Endothelial cell (in vitro differentiated cells): ENCODE measurements around the gene UBE2A. TPM values are rescaled to one million over a fixed set of nuclear protein-coding genes. Genes with fewer than 3 reads are reported as not detected.

ENCODE experiments used
- DNase-seq: peaks from one replicate; pipeline ENCODE4 v3.0.0; 2021; ENCODE audit warnings: low spot score
- H3K27ac Mint-ChIP-seq: one replicate; pipeline ENCODE4 v1.8.0; 2021; ENCODE audit warnings: mixed read lengths, inconsistent platforms; ENCODE audit not compliant: unreplicated experiment
- H3K27me3 Mint-ChIP-seq: one replicate; pipeline ENCODE4 v1.8.0; 2021; ENCODE audit warnings: mild to moderate bottlenecking, moderate library complexity, mixed read lengths, inconsistent platforms; ENCODE audit not compliant: unreplicated experiment
- H3K36me3 Mint-ChIP-seq: one replicate; pipeline ENCODE4 v1.8.0; 2021; ENCODE audit warnings: mild to moderate bottlenecking, low read depth, mixed read lengths, inconsistent platforms; ENCODE audit not compliant: unreplicated experiment
- H3K4me1 Mint-ChIP-seq: one replicate; pipeline ENCODE4 v1.8.0; 2021; ENCODE audit warnings: mild to moderate bottlenecking, mixed read lengths, inconsistent platforms; ENCODE audit not compliant: unreplicated experiment
- H3K4me3 Mint-ChIP-seq: one replicate; pipeline ENCODE4 v1.8.0; 2021; ENCODE audit warnings: mild to moderate bottlenecking, mixed read lengths, inconsistent platforms; ENCODE audit not compliant: unreplicated experiment
- H3K9me3 Mint-ChIP-seq: one replicate; pipeline ENCODE4 v1.8.0; 2021; ENCODE audit warnings: mixed read lengths, inconsistent platforms; ENCODE audit not compliant: unreplicated experiment
- long read RNA-seq: library from polyadenylated mRNA; unstranded; transcript quantifications from one replicate; pipeline ENCODE4 v2.0.0, GENCODE V29; 2020; ENCODE audit not compliant: unreplicated experiment
- total RNA-seq: library from RNA; stranded (reverse); fragmentation: NEBNext Ultra II Directional; extraction: Animal tissue kit (Norgen Biotek cat#: 25700); gene quantifications from one replicate; pipeline ENCODE4 v1.2.1, GENCODE V29; 2021; ENCODE audit not compliant: unreplicated experiment
- TF ChIP-seq, protein P1 (sequence below): fragments of 200-600 bp; sonication (generic); IDR thresholded peaks from one replicate; pipeline ENCODE4 v1.5.0; 2021; ENCODE audit warnings: antibody characterized with exemption; ENCODE audit not compliant: unreplicated experiment

UBE2A gene
- 55.9 TPM for total RNA-seq
- long read RNA-seq, transcript UBE2A-202 (6 exons, 1,874 nt) = major isoform, 28 of 44 reads
- long read RNA-seq, transcript UBE2A-206 (5 exons, 1,381 nt) = minor isoform, 8 of 44 reads
- long read RNA-seq, partial matches to known transcripts = 1 of 44 reads
- long read RNA-seq, other reads (novel, unspliced or antisense) = 4 of 44 reads

DNA sequence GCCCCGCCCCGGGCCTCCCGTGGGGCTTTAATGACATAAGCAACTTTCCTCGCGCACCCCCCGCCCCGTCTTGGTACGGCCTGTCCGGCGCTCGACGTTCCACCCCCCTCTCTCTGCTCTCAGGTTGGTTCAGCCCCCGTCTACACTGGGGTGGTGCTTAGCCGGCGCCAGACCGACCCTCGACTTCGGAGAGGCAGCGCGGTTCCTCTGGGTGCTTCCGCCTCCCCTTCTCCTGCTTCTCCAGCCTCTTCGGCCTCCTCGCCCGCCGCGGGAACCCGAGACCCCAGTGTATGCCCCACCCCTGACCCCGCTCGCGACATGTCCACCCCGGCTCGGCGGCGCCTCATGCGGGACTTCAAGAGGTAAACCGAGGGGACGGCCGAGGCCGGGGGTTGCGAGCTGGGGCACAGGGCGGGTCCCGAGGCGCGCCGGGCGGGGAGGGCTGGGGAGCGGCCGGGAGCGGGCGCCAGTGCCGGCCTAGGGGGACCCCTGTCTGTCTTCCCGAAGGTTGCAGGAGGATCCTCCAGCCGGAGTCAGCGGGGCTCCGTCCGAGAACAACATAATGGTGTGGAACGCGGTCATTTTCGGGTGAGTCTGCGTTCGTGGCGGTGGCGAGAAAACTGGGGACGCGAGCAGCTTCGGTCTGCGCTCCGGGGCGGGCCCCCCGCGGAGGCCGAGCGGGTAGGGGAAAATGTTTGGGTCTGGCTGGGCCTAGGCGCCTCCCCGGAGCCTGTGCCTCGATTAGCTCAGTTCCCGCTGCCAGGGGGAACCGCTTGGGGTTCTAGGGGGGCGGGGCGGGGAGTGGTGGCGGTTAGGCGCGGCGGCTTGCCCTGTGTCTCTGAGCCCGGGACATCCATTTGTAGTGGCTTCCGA, at the start of gene UBE2A:
UBE2A (plus strand) TSS at position 170 of the 873 bp plus-strand sequence; CDS start at position 319, 149 bp downstream.
- no peaks in the 10 kb centered on the region for H3K9me3 Mint-ChIP-seq
- no peaks in the 10 kb centered on the region for H3K36me3 Mint-ChIP-seq
- DNase-seq = peak; percentile 81
- peak within 1 kb of the TSS; percentile 92 for H3K27ac Mint-ChIP-seq
- peaks cover 7% of the 10 kb centered on the region for H3K4me1 Mint-ChIP-seq
- H3K27me3 Mint-ChIP-seq = no peaks in the 10 kb centered on the region
- TF ChIP-seq, protein P1, sequence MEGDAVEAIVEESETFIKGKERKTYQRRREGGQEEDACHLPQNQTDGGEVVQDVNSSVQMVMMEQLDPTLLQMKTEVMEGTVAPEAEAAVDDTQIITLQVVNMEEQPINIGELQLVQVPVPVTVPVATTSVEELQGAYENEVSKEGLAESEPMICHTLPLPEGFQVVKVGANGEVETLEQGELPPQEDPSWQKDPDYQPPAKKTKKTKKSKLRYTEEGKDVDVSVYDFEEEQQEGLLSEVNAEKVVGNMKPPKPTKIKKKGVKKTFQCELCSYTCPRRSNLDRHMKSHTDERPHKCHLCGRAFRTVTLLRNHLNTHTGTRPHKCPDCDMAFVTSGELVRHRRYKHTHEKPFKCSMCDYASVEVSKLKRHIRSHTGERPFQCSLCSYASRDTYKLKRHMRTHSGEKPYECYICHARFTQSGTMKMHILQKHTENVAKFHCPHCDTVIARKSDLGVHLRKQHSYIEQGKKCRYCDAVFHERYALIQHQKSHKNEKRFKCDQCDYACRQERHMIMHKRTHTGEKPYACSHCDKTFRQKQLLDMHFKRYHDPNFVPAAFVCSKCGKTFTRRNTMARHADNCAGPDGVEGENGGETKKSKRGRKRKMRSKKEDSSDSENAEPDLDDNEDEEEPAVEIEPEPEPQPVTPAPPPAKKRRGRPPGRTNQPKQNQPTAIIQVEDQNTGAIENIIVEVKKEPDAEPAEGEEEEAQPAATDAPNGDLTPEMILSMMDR = peak; percentile 12
- peak within 1 kb of the TSS; percentile 96 for H3K4me3 Mint-ChIP-seq

DNA sequence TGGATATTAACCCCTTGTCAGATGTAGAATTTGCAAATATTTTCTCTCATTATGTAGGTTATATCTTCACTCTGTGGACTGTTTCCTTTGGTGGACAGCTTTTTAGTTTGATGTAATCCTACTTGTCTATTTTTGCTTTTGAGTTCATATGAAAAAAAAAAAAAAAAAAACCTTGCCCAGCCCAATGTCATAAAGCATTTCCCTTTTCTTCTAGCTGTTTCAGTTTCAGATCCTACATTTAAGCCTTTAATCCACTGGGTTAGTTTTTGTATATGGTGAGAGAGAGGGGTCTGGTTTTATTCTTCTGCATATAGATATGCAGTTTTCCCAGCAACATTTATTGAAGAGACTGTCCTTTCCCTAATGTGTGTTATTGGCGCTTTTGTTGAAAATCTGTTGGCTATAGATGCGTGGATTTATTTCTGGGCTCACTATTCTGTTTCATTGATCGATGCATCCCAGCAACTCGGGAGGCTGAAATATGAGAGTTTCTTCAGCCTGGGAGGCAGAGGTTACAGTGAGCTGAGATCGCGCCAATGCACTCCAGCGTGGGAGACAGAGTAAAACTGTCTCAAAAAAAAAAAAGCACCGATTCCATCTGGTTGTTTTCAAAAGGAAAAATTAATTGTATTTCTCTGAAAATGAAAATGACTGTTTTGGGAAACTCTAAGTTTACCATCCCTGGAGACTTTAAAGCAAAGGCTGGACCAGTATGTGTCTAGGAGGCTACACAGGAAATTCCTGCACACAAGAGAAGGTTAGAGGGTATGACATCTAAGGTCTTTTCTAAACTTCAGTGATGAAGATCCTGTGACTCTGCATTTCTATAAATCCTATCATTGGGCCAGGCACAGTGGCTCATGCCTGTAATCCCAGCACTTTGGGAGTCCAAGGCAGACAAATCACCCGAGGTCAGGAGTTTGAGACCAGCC, 44.8 kb upstream of the UBE2A start:
- Mint-ChIP-seq H3K27ac (no peak overlapping the region), H3K27me3 (peaks cover 3% of the 10 kb centered on the region), H3K9me3 (no peaks in the 10 kb centered on the region), H3K4me3 (no peak overlapping the region), H3K4me1 (peaks cover 19% of the 10 kb centered on the region), H3K36me3 (no peaks in the 10 kb centered on the region)
- DNase-seq = no peak
- TF ChIP-seq, protein P1 = no peak

DNA sequence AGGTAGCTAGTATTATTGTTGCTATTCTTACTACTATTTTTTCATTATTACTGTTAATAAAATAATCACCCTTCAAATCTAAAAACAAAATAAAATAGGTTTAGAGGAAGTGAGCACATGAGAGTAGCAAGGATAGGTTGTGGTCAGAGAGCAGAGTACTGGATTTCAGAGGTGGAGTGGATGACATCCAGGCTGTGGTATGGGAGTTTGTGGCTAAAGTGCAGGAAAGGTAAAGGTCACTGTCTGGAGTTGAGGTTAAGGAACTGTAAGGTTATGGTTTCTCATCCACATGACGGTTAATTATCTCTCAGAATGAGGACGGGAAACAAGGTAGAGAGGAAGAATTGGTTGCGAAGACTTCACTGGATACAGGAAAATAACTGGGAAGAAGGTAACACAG, 36.9 kb upstream of the UBE2A start:
- TF ChIP-seq, protein P1 = no peak
- no peaks in the 10 kb centered on the region for H3K9me3 Mint-ChIP-seq
- no peaks in the 10 kb centered on the region for H3K36me3 Mint-ChIP-seq
- no peak overlapping the region for H3K4me3 Mint-ChIP-seq
- DNase-seq = no peak
- H3K4me1 Mint-ChIP-seq = peaks cover 6% of the 10 kb centered on the region
- no peaks in the 10 kb centered on the region for H3K27me3 Mint-ChIP-seq
- H3K27ac Mint-ChIP-seq = no peak overlapping the region

DNA sequence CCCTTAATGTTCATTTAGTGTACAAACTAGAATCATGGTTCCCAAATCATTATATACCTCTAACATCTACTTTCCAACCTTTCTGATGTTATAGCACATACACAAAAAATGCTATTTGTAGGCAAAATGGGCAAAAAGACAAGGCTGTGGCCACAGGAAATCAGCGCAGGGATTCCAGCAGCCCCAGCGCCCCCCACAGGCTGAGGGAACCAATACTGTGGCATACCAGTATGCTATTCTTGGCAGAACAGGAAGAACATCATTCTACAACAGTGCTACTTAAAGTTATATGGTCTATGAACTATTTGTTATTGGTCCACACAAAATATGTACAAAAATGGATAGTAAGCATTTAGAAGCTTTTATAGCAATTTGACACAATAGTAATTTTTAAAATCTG, 34.5 kb upstream of the UBE2A start:
- TF ChIP-seq, protein P1 = no peak
- DNase-seq = peak; percentile 12
- Mint-ChIP-seq H3K9me3 (no peaks in the 10 kb centered on the region), H3K4me3 (no peak overlapping the region), H3K4me1 (peaks cover 2% of the 10 kb centered on the region), H3K27ac (peak overlapping the region; percentile 80), H3K27me3 (no peaks in the 10 kb centered on the region), H3K36me3 (no peaks in the 10 kb centered on the region)
